GM12892 (cell line): ENCODE data around the gene TMPRSS9.

Source experiments
- POLR2A ChIP-seq: IDR thresholded peaks from 2 replicates; pipeline ENCODE4 v1.6.1; 2011; ENCODE audit warnings: low read depth, low read length, control low read depth
- POLR2AphosphoS5 ChIP-seq: IDR thresholded peaks from 2 replicates; pipeline ENCODE4 v1.6.1; 2011; ENCODE audit warnings: low read depth, low read length, control low read depth
- TAF1 ChIP-seq: IDR thresholded peaks from 2 replicates; pipeline ENCODE4 v1.6.1; 2011; ENCODE audit warnings: low read depth, mild to moderate bottlenecking, control low read depth, low read length, borderline replicate concordance

DNA sequence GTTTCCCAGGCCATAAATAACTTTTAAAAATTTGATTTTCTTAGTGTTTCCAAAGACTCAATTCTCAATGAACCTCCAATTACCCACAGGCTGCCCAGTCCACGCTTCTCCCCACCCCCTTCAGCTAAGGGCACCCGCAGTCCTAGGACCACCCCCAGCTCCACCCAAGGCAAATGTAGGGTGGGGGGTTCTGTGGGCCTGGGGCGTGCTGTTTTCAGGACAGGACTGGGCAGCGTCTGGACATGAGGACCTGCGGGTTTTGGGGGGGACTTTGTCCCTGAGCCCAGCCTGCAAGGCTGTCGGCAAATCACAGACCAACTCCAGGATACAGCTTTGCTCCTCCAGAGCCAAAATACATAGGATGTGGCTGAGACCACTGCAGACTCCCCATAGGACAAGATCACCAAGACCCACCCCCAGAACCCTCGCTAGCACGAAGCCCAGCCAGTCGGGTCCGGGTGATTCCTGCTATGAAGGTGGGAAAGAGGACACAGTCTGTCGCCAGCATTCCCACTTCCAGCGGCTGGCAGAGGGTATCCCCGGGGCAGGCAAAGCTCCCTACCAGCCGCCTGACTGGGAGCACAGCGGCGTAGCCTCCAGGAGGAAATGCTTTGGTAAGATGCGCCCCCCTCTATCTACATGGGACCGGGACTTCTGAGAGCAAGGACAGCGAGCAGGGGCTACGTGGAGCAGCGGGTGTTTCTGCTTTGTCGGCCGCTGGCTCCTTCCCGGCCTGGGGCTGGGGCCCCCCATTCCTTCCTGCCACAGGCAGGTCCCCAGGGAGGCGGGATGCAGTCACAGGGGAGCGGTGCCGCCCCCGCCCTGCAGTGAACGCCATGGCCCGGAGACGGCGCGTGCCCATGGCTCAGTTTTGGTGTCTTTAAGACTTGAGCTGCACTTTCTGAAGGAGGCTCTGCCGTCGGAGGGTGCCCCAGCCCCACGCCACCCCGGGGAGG is 69.0 kb downstream of the TMPRSS9 start:
- TF ChIP-seq POLR2AphosphoS5, result no peak
- TF ChIP-seq POLR2A, result no peak
- TF ChIP-seq TAF1, result no peak
